HCT116 (cell line): ENCODE results near the gene LTO1. TPM values are rescaled to one million over a fixed set of nuclear protein-coding genes. Genes with fewer than 3 reads are reported as not detected.
A peak's percentile ranks its signal among the peaks of the same experiment; 100 is the strongest.

Experiments used
- ATAC-seq: fragments of 200-7000 bp; cut with Tn5 transposase; 2 replicates; pipeline ENCODE4 v1.9.1; 2020; ENCODE audit warnings: mild to moderate bottlenecking, moderate library complexity
- BruUV-seq: library from RNA; stranded (reverse); fragments of 400-500 nt; replicated peaks from 2 replicates; lab custom pipeline; 2021; lab: Mats Ljungman, UMichigan
- CTCF ChIA-PET: fragments of 300-600 bp; sonication (Branson Sonifier 250); formaldehyde crosslinking; loops from one replicate; lab custom pipeline; 2021; ENCODE audit warnings: antibody characterized with exemption; lab: Charles Lee
- POLR2A ChIA-PET: fragments of 300-600, 350-600 bp; sonication (Branson Sonifier 250); formaldehyde crosslinking; loops from one replicate; lab custom pipeline; 2021; ENCODE audit warnings: antibody characterized with exemption; lab: Charles Lee
- RAD21 ChIA-PET, 2 experiments: fragments of 300-600 bp; sonication (Branson Sonifier 250); formaldehyde crosslinking; loops; one replicate each; lab custom pipeline; 2023; ENCODE audit warnings: low total read pairs in 2 of 2; ENCODE audit not compliant: uncharacterized antibody in 2 of 2, unreplicated experiment in 2 of 2, low non-redundant PET in 1 of 2; lab: Charles Lee
- DNase-seq: peaks from one replicate; pipeline ENCODE4 v3.0.0-alpha.2; 2010; ENCODE audit warnings: low read depth, low spot score
- H2AFZ ChIP-seq: fragments of 200-600 bp; shearing (Covaris generic), sonication (generic); 2 replicates; pipeline ENCODE4 v1.6.1; 2017; ENCODE audit warnings: low read depth, mixed run types, mixed read lengths, antibody characterized with exemption, low read length; ENCODE audit not compliant: poor library complexity, severe bottlenecking
- H3K27ac ChIP-seq: 2 replicates; pipeline ENCODE4 v1.5.1; 2012; ENCODE audit warnings: low read depth, low read length
- H3K27me3 ChIP-seq: fragments of 200-600 bp; sonication (generic); 2 replicates; pipeline ENCODE4 v1.6.1; 2016; ENCODE audit warnings: mixed run types, low read length, mixed read lengths; ENCODE audit not compliant: insufficient read depth
- H3K36me3 ChIP-seq, 2 experiments: fragments of 200-500 bp in 1 of 2; fragments of 200-600 bp in 1 of 2; sonication (Bioruptor generic) in 1 of 2; sonication (generic) in 1 of 2; 2 replicates each; pipeline versions ENCODE4 v1.5.1 to v1.6.1; 2014 to 2016; ENCODE audit warnings: low read length in 2 of 2, inconsistent platforms in 1 of 2, mixed read lengths in 1 of 2, mixed run types in 1 of 2; ENCODE audit not compliant: insufficient read depth in 2 of 2, control insufficient read depth in 1 of 2
- H3K4me1 ChIP-seq, 2 experiments: fragments of 200-600 bp in 1 of 2; sonication (generic) in 1 of 2; 2 replicates each; pipeline versions ENCODE4 v1.5.1 to v1.6.1; 2012 to 2017; ENCODE audit warnings: low read length in 2 of 2, inconsistent platforms in 1 of 2, mild to moderate bottlenecking in 1 of 2, mixed read lengths in 1 of 2, mixed run types in 1 of 2, moderate library complexity in 1 of 2; ENCODE audit not compliant: insufficient read depth in 2 of 2, control insufficient read depth in 1 of 2
- H3K4me2 ChIP-seq: fragments of 200-600 bp; sonication (generic); 2 replicates; pipeline ENCODE4 v1.6.1; 2017; ENCODE audit warnings: mixed run types, low read length, mixed read lengths
- H3K4me3 ChIP-seq, 2 experiments: fragments of 200-600 bp in 1 of 2; sonication (generic) in 1 of 2; replicated peaks in 1 of 2; 2 replicates each; pipeline ENCODE4 v1.5.1; 2011 to 2016; ENCODE audit warnings: low read length in 2 of 2, control low read depth in 1 of 2, low read depth in 1 of 2, mild to moderate bottlenecking in 1 of 2, mixed read lengths in 1 of 2, mixed run types in 1 of 2
- H3K79me2 ChIP-seq: fragments of 200-600 bp; sonication (generic); 2 replicates; pipeline ENCODE4 v1.6.1; 2017; ENCODE audit warnings: mild to moderate bottlenecking, mixed run types, low read length, moderate library complexity, mixed read lengths; ENCODE audit not compliant: insufficient read depth
- H3K9ac ChIP-seq: fragments of 200-600 bp; sonication (generic); 2 replicates; pipeline ENCODE4 v1.6.1; 2016; ENCODE audit warnings: low read length, mixed read lengths
- H3K9me2 ChIP-seq: fragments of 200-600 bp; sonication (generic), shearing (Covaris generic); 2 replicates; pipeline ENCODE4 v1.6.1; 2017; ENCODE audit warnings: mixed run types, mild to moderate bottlenecking, moderate library complexity; ENCODE audit not compliant: insufficient read depth
- H3K9me3 ChIP-seq, 2 experiments: fragments of 200-500 bp in 1 of 2; fragments of 200-600 bp in 1 of 2; sonication (Bioruptor generic) in 1 of 2; sonication (generic) in 1 of 2; 2 replicates each; pipeline ENCODE4 v1.6.1; 2014 to 2017; ENCODE audit warnings: low read length in 2 of 2, mixed read lengths in 2 of 2, inconsistent platforms in 1 of 2, low read depth in 1 of 2, mild to moderate bottlenecking in 1 of 2, mixed run types in 1 of 2, moderate library complexity in 1 of 2; ENCODE audit not compliant: control insufficient read depth in 1 of 2, insufficient read depth in 1 of 2
- H4K20me1 ChIP-seq: fragments of 200-600 bp; sonication (generic), shearing (Covaris generic); 2 replicates; pipeline ENCODE4 v1.6.1; 2017; ENCODE audit warnings: mixed run types, mild to moderate bottlenecking, moderate library complexity; ENCODE audit not compliant: insufficient read depth
- CEBPB ChIP-seq: IDR thresholded peaks from 2 replicates; pipeline ENCODE4 v1.6.1; 2012; ENCODE audit warnings: low read depth
- EGR1 ChIP-seq: IDR thresholded peaks from 2 replicates; pipeline ENCODE4 v1.6.1; 2012; ENCODE audit warnings: low read depth
- ELF1 ChIP-seq: IDR thresholded peaks from 2 replicates; pipeline ENCODE4 v1.6.1; 2012; ENCODE audit warnings: low read depth, borderline replicate concordance
- EZH2 ChIP-seq: fragments of 200-600 bp; sonication (generic); IDR thresholded peaks from 2 replicates; pipeline ENCODE4 v1.6.1; 2017; ENCODE audit warnings: antibody characterized with exemption, mixed run types
- JUND ChIP-seq: IDR thresholded peaks from 2 replicates; pipeline ENCODE4 v1.6.1; 2012
- MAX ChIP-seq: IDR thresholded peaks from 2 replicates; pipeline ENCODE4 v1.6.1; 2012
- POLR2A ChIP-seq: IDR thresholded peaks from 2 replicates; pipeline ENCODE4 v1.7.0; 2011; ENCODE audit warnings: borderline replicate concordance; ENCODE audit not compliant: insufficient read depth, insufficient read length; ENCODE audit errors: extremely low read depth
- SRF ChIP-seq: IDR thresholded peaks from 2 replicates; pipeline ENCODE4 v1.6.1; 2012; ENCODE audit warnings: low read depth
- ZFX ChIP-seq: fragments of 450-650 bp; IDR thresholded peaks from 2 replicates; pipeline ENCODE4 v1.6.1; 2017
- ZNF274 ChIP-seq: fragments of 200-500 bp; sonication (Bioruptor generic); IDR thresholded peaks from 2 replicates; pipeline ENCODE4 v1.6.1; 2014; ENCODE audit warnings: mild to moderate bottlenecking, low read depth, low read length, inconsistent platforms
- intact Hi-C: fragments of 100-400 bp; cut with micrococcal nuclease; formaldehyde crosslinking; loops from 2 replicates; pipeline ENCODE4 v1.10.0; 2022
- total RNA-seq: library from RNA; stranded (reverse); gene quantifications from one replicate; pipeline ENCODE4 v1.2.1, GENCODE V29; 2021; ENCODE audit not compliant: unreplicated experiment

The LTO1 gene
- total RNA-seq, 1 experiment from 2014 or later, result 21.3 TPM

DNA sequence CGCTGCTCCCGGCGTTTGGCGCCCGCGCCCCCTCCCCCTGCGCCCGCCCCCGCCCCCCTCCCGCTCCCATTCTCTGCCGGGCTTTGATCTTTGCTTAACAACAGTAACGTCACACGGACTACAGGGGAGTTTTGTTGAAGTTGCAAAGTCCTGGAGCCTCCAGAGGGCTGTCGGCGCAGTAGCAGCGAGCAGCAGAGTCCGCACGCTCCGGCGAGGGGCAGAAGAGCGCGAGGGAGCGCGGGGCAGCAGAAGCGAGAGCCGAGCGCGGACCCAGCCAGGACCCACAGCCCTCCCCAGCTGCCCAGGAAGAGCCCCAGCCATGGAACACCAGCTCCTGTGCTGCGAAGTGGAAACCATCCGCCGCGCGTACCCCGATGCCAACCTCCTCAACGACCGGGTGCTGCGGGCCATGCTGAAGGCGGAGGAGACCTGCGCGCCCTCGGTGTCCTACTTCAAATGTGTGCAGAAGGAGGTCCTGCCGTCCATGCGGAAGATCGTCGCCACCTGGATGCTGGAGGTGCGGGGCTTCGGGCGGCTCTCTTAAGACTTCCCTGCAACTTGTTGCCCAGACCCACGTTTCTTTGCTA is 34.1 kb downstream of the LTO1 start, which contains the start of gene CCND1 (continued):
- TF ChIP-seq EGR1 (no peak), SRF (no peak), MAX (no peak), JUND (no peak)

- POLR2A ChIA-PET, result interaction anchor here (0.6 to 1.5 kb wide), 2 partner anchors 13 to 346 kb away, joined by 3 read pairs; partner anchors contain the start of gene MYEOV
- peak overlapping the region; percentile 96 for H3K27ac ChIP-seq
These were observed 34.7 kb downstream of the LTO1 start for GRCh38 chr11:69640260-69640994.

More at GRCh38 chr11:69640260-69640994, 34.7 kb downstream of the LTO1 start:
- Histone ChIP-seq H3K9me3 (no peaks in the 10 kb centered on the region), H3K4me3 (peak overlapping the region; percentile 96 to 99), H3K9ac (peak overlapping the region; percentile 100), H3K27me3 (no peaks in the 10 kb centered on the region), H3K9me2 (no peaks in the 10 kb centered on the region)
- intact Hi-C loops, result no loop called here
- ATAC-seq (no peak), DNase-seq (no peak)
- TF ChIP-seq ZFX (peak; percentile 56), CEBPB (no peak), MAX (no peak), ELF1 (no peak), EZH2 (no peak), ZNF274 (no peak), EGR1 (no peak), POLR2A (no peak)
- TF ChIP-seq, all 23 proteins: peak for 1
- H3K4me1 ChIP-seq, result peaks cover 21 to 77% of the 10 kb centered on the region in 2 experiments
- ChIA-PET CTCF (no interaction called here), RAD21 (interaction anchor here in 1 of 2 experiments (0.7 kb wide), 1 partner anchor 346 kb away, joined by 3 read pairs; the partner anchor contains the start of gene MYEOV)
- peaks cover 56% of the 10 kb centered on the region for H3K79me2 ChIP-seq
- peaks cover 4 to 24% of the 10 kb centered on the region in 2 experiments; a peak in 3 of 4 replicates for H3K36me3 ChIP-seq
- TSS peak; percentile 32 for BruUV-seq
- H2AFZ ChIP-seq, result no peak overlapping the region
- H3K4me2 ChIP-seq, result peak overlapping the region; percentile 90
- peaks cover 18% of the 10 kb centered on the region; the same call in 1 of the 2 replicates for H4K20me1 ChIP-seq
